GM19043 (cell line): Measurements from ENCODE around the gene FOXP2.
"Not testable (repeated sequence)": the region's sequence is repeated elsewhere in the genome, so short reads cannot be mapped to it uniquely, and the experiment has no call there.

Experiments
- ATAC-seq: cut with Tn5 transposase; IDR thresholded peaks from one replicate; pipeline ENCODE4 v1.9.1; 2021; ENCODE audit warnings: low read depth; ENCODE audit not compliant: unreplicated experiment

Gene FOXP2

GRCh38 chr7:114569220-114569619, 154.6 kb downstream of the FOXP2 start:
- ATAC-seq = no peak

GRCh38 chr7:114574384-114574783, 159.8 kb downstream of the FOXP2 start:
- no peak for ATAC-seq

- ATAC-seq = no peak
Observed at GRCh38 chr7:114575098-114575497, 160.5 kb downstream of the FOXP2 start.

- ATAC-seq = not testable (repeated sequence)
Observed at GRCh38 chr7:114580963-114581362, 166.3 kb downstream of the FOXP2 start.

GRCh38 chr7:114588506-114588905, 173.9 kb downstream of the FOXP2 start:
- ATAC-seq = no peak

GRCh38 chr7:114589436-114589835, 174.8 kb downstream of the FOXP2 start:
- no peak for ATAC-seq

GRCh38 chr7:114590298-114590697, 175.7 kb downstream of the FOXP2 start:
- ATAC-seq = no peak

- ATAC-seq = no peak
Observed at GRCh38 chr7:114598946-114599345, 184.3 kb downstream of the FOXP2 start.

- ATAC-seq = no peak
Observed at GRCh38 chr7:114606100-114606499, 191.5 kb downstream of the FOXP2 start.

GRCh38 chr7:114608822-114609221, 194.2 kb downstream of the FOXP2 start:
- not testable (repeated sequence) for ATAC-seq

- no peak for ATAC-seq
Observed at GRCh38 chr7:114620208-114620607, 205.6 kb downstream of the FOXP2 start.

GRCh38 chr7:114622221-114622620, 207.6 kb downstream of the FOXP2 start:
- ATAC-seq = no peak

GRCh38 chr7:114623146-114623545, 208.5 kb downstream of the FOXP2 start:
- ATAC-seq = no peak

GRCh38 chr7:114627231-114627630, 212.6 kb downstream of the FOXP2 start:
- ATAC-seq = no peak

- no peak for ATAC-seq
Observed at GRCh38 chr7:114628362-114628761, 213.7 kb downstream of the FOXP2 start.

GRCh38 chr7:114629762-114630161, 215.1 kb downstream of the FOXP2 start:
- no peak for ATAC-seq

GRCh38 chr7:114630201-114630990, 215.8 kb downstream of the FOXP2 start:
- ATAC-seq = no peak

GRCh38 chr7:114631249-114631822, 216.7 kb downstream of the FOXP2 start:
- ATAC-seq = no peak

GRCh38 chr7:114639451-114639850, 224.8 kb downstream of the FOXP2 start:
- ATAC-seq = no peak

- no peak for ATAC-seq
Observed at GRCh38 chr7:114644455-114644854, 229.8 kb downstream of the FOXP2 start.

GRCh38 chr7:114645451-114645850, 230.8 kb downstream of the FOXP2 start:
- ATAC-seq = no peak

- ATAC-seq = no peak
Observed at GRCh38 chr7:114647518-114647917, 232.9 kb downstream of the FOXP2 start.
